ENCODE data around the gene NAALADL2. TPM values are rescaled to one million over a fixed set of nuclear protein-coding genes. Genes with fewer than 3 reads are reported as not detected.

NAALADL2 gene
- total RNA-seq, 4 donors from 2014 or later: 0.26 to 218 (median 17.4) TPM

DNA sequence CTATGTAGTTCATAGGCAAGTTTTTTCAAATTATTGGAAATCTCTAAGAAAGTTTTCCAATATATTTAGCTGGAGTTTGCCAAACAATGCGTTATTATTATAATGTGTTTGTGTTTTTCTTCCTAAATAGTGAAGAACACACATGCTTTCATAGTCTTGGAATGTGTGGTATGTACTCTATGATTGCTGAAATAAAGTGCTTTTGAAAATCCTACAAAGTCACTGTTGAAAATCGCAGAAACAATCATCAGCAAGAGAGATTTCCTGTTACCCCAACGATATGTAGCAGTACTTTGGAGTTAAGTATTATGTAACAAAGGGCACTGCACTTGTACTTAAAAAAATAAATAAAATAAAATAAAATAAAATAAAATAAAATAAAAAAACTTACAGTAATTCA lies 796.2 kb downstream of the NAALADL2 start:
- Histone ChIP-seq H3K36me3 (no peaks in the 10 kb centered on the region), H3K27me3 (no peaks in the 10 kb centered on the region), H3K4me3 (no peak overlapping the region), H3K4me1 (no peaks in the 10 kb centered on the region), H3K27ac (no peak overlapping the region), H3K9me3 (no peaks in the 10 kb centered on the region)
- DNase-seq: no peak
- TF ChIP-seq, protein P1, sequence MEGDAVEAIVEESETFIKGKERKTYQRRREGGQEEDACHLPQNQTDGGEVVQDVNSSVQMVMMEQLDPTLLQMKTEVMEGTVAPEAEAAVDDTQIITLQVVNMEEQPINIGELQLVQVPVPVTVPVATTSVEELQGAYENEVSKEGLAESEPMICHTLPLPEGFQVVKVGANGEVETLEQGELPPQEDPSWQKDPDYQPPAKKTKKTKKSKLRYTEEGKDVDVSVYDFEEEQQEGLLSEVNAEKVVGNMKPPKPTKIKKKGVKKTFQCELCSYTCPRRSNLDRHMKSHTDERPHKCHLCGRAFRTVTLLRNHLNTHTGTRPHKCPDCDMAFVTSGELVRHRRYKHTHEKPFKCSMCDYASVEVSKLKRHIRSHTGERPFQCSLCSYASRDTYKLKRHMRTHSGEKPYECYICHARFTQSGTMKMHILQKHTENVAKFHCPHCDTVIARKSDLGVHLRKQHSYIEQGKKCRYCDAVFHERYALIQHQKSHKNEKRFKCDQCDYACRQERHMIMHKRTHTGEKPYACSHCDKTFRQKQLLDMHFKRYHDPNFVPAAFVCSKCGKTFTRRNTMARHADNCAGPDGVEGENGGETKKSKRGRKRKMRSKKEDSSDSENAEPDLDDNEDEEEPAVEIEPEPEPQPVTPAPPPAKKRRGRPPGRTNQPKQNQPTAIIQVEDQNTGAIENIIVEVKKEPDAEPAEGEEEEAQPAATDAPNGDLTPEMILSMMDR (IDR thresholded peaks at IDR 0.05): no peak
- TF ChIP-seq POLR2A (IDR thresholded peaks at IDR 0.05): no peak
- intact Hi-C loops (cut with DNase I; ENCODE audit: low total_unique reads): no loop called here

DNA sequence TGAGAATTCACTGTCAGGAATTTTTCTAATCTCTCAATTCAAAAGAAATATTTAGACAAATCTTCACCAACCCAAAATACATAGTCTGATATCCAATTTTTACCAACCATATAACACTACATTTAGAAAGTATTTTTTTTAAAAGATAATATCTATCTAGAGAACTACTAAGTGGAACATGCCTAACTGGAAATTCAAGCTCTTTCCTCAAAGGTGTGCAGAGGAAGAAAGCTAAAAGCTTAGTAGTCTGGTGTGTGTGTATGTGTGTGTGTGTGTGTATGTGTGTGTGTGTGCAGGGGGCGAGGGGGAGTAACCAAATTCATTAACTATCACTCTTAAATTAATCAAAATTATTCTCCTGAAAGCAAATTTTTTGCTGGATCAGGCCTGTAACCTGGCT lies 797.3 kb downstream of the NAALADL2 start:
- Histone ChIP-seq H3K4me1 (no peaks in the 10 kb centered on the region), H3K27me3 (no peaks in the 10 kb centered on the region)
- DNase-seq: no peak

GRCh38 chr3:175659670-175660350 lies 800.7 kb downstream of the NAALADL2 start:
- no peak overlapping the region for H3K27ac ChIP-seq
- intact Hi-C loops (cut with DNase I; ENCODE audit: low total_unique reads): no loop called here
- H3K4me3 ChIP-seq: no peak overlapping the region
- DNase-seq: no peak
- no peak for TF ChIP-seq POLR2A (IDR thresholded peaks at IDR 0.05)
- TF ChIP-seq, protein P1 (IDR thresholded peaks at IDR 0.05): no peak
- no peaks in the 10 kb centered on the region for H3K36me3 ChIP-seq
- H3K27me3 ChIP-seq: no peaks in the 10 kb centered on the region
- no peaks in the 10 kb centered on the region for H3K4me1 ChIP-seq
- H3K9me3 ChIP-seq: no peaks in the 10 kb centered on the region

More for the DNA sequence above, 797.3 kb downstream of the NAALADL2 start:
- intact Hi-C loops (cut with DNase I; ENCODE audit: low total_unique reads): no loop called here
- no peaks in the 10 kb centered on the region for H3K36me3 ChIP-seq
- no peak overlapping the region for H3K4me3 ChIP-seq
- H3K9me3 ChIP-seq: no peaks in the 10 kb centered on the region
- TF ChIP-seq, protein P1 (IDR thresholded peaks at IDR 0.05): no peak
- TF ChIP-seq POLR2A (IDR thresholded peaks at IDR 0.05): no peak
- H3K27ac ChIP-seq: no peak overlapping the region

- Histone ChIP-seq H3K4me3 (no peak overlapping the region), H3K27me3 (no peaks in the 10 kb centered on the region), H3K9me3 (no peaks in the 10 kb centered on the region), H3K4me1 (no peaks in the 10 kb centered on the region), H3K27ac (no peak overlapping the region), H3K36me3 (no peaks in the 10 kb centered on the region)
- TF ChIP-seq POLR2A (IDR thresholded peaks at IDR 0.05): no peak
- TF ChIP-seq, protein P1 (IDR thresholded peaks at IDR 0.05): no peak
- no peak for DNase-seq
- intact Hi-C loops (cut with DNase I; ENCODE audit: low total_unique reads): no loop called here
These were observed 803.7 kb downstream of the NAALADL2 start for GRCh38 chr3:175662815-175663214.

- DNase-seq: no peak
- intact Hi-C loops (cut with DNase I; ENCODE audit: low total_unique reads): no loop called here
These were observed 805.8 kb downstream of the NAALADL2 start for GRCh38 chr3:175664911-175665310.

More at GRCh38 chr3:175664911-175665310, 805.8 kb downstream of the NAALADL2 start:
- Histone ChIP-seq H3K36me3 (no peaks in the 10 kb centered on the region), H3K27ac (no peak overlapping the region), H3K4me1 (no peaks in the 10 kb centered on the region), H3K9me3 (no peaks in the 10 kb centered on the region), H3K27me3 (no peaks in the 10 kb centered on the region), H3K4me3 (no peak overlapping the region)
- TF ChIP-seq POLR2A (IDR thresholded peaks at IDR 0.05): no peak
- TF ChIP-seq, protein P1 (IDR thresholded peaks at IDR 0.05): no peak

Data from uterus (tissue), 4 donors.